ENCODE data around the gene FIBP.

- TF ChIP-seq ZNF274 (IDR thresholded peaks at IDR 0.05; ENCODE audit: low read depth, low read length): no peak
- TF ChIP-seq YY1 (IDR thresholded peaks at IDR 0.05; ENCODE audit: insufficient read depth, insufficient read length): no peak
- no peak for TF ChIP-seq SUZ12 (IDR thresholded peaks at IDR 0.05; ENCODE audit: extremely low read depth, insufficient read depth, insufficient read length)
Observed at GRCh38 chr11:65931773-65932557, 43.7 kb upstream of the FIBP start.
